GM23248 (cell line): ENCODE data around the gene CASP7. TPM values are rescaled to one million over a fixed set of nuclear protein-coding genes. Genes with fewer than 3 reads are reported as not detected.

Experiments used
- DNase-seq: peaks from one replicate; pipeline ENCODE4 v3.0.0-alpha.2; 2015
- H2AFZ ChIP-seq: fragments of 200-600 bp; sonication (generic); 2 replicates; pipeline ENCODE4 v1.6.1; 2016; ENCODE audit warnings: antibody characterized with exemption
- H3F3A ChIP-seq: fragments of 200-600 bp; sonication (generic); 2 replicates; pipeline ENCODE4 v1.6.1; 2016; ENCODE audit warnings: mild to moderate bottlenecking, antibody characterized with exemption, mixed run types; ENCODE audit not compliant: insufficient read depth
- H3K27ac ChIP-seq: fragments of 200-600 bp; sonication (generic); 2 replicates; pipeline ENCODE4 v1.5.1; 2016; ENCODE audit warnings: mild to moderate bottlenecking
- H3K27me3 ChIP-seq: fragments of 200-600 bp; sonication (generic); replicated peaks from 2 replicates; pipeline ENCODE4 v1.6.1; 2016; ENCODE audit warnings: mild to moderate bottlenecking; ENCODE audit not compliant: insufficient read depth
- H3K36me3 ChIP-seq: fragments of 200-600 bp; sonication (generic); 2 replicates; pipeline ENCODE4 v1.6.1; 2016; ENCODE audit warnings: low read depth, mild to moderate bottlenecking
- H3K4me1 ChIP-seq: fragments of 200-600 bp; sonication (generic); 2 replicates; pipeline ENCODE4 v1.6.1; 2016; ENCODE audit warnings: mild to moderate bottlenecking; ENCODE audit not compliant: insufficient read depth
- H3K4me2 ChIP-seq: fragments of 200-600 bp; sonication (generic); one replicate; pipeline ENCODE4 v1.6.1; 2016; ENCODE audit warnings: mild to moderate bottlenecking; ENCODE audit not compliant: unreplicated experiment
- H3K4me3 ChIP-seq: fragments of 200-600 bp; sonication (generic); 2 replicates; pipeline ENCODE4 v1.5.1; 2016; ENCODE audit warnings: mild to moderate bottlenecking
- H3K79me2 ChIP-seq: fragments of 200-600 bp; sonication (generic); 2 replicates; pipeline ENCODE4 v1.6.1; 2016; ENCODE audit warnings: mild to moderate bottlenecking; ENCODE audit not compliant: insufficient read depth
- H3K9ac ChIP-seq: fragments of 200-600 bp; sonication (generic); 2 replicates; pipeline ENCODE4 v1.6.1; 2016; ENCODE audit warnings: mild to moderate bottlenecking
- H3K9me2 ChIP-seq: fragments of 200-600 bp; sonication (generic); 2 replicates; pipeline ENCODE4 v1.6.1; 2016; ENCODE audit warnings: mixed run types, mild to moderate bottlenecking, moderate library complexity; ENCODE audit not compliant: insufficient read depth
- H3K9me3 ChIP-seq: fragments of 200-600 bp; sonication (generic); one replicate; pipeline ENCODE4 v1.6.1; 2017; ENCODE audit warnings: low read depth
- H4K20me1 ChIP-seq: fragments of 200-600 bp; sonication (generic); 2 replicates; pipeline ENCODE4 v1.6.0; 2016; ENCODE audit not compliant: insufficient read depth
- EZH2 ChIP-seq: fragments of 200-600 bp; sonication (generic); IDR thresholded peaks from 2 replicates; pipeline ENCODE4 v1.6.1; 2018; ENCODE audit warnings: antibody characterized with exemption, mild to moderate bottlenecking; ENCODE audit not compliant: insufficient read depth, poor library complexity, severe bottlenecking
- EZH2phosphoT487 ChIP-seq: fragments of 200-600 bp; sonication (generic); IDR thresholded peaks from 2 replicates; pipeline ENCODE4 v1.6.1; 2018; ENCODE audit warnings: antibody characterized with exemption, moderate library complexity, mild to moderate bottlenecking, low read depth; ENCODE audit not compliant: insufficient read depth
- WGBS, 2 experiments: methylation state at CpG; one replicate each; pipeline ENCODE4 v1.1.6; 2015 to 2017; ENCODE audit warnings: low lambda C conversion rate in 2 of 2, low coverage in 1 of 2; ENCODE audit errors: missing lambda C conversion rate in 2 of 2; 5-methylcytosine and 5-hydroxymethylcytosine counted together
- in situ Hi-C: fragments of 300-500 bp; cut with MboI; formaldehyde crosslinking; loops from 2 replicates; pipeline ENCODE4 v1.15.0; 2020
- polyA plus RNA-seq: library from polyadenylated mRNA; unstranded; fragments of >200 nt; fragmentation: Nextera tagmentation; extraction: Ambion mirVana; gene quantifications from 2 replicates; pipeline ENCODE4 v1.2.1, GENCODE V29; 2016
- total RNA-seq: library from RNA; depleted of rRNA; stranded (reverse); fragments of >200 nt; shearing (Covaris generic); gene quantifications from 2 replicates; pipeline ENCODE4 v1.2.3, GENCODE V29; 2014

CASP7 gene
- total and polyA plus RNA-seq, 2 experiments from 2014 or later, result 18.7 to 22.7 TPM

GRCh38 chr10:113689057-113689456 is 9.3 kb downstream of the CASP7 start:
- Histone ChIP-seq H3K9me3 (peaks cover 5% of the 10 kb centered on the region), H3F3A (no peaks in the 10 kb centered on the region), H3K36me3 (peaks cover 14% of the 10 kb centered on the region; the same call in 1 of the 2 replicates), H4K20me1 (no peaks in the 10 kb centered on the region; the same call in 1 of the 2 replicates), H3K27ac (no peak overlapping the region), H3K4me2 (no peak overlapping the region), H3K9me2 (no peaks in the 10 kb centered on the region), H3K9ac (no peak overlapping the region), H3K27me3 (no peaks in the 10 kb centered on the region), H3K4me1 (no peaks in the 10 kb centered on the region), H3K4me3 (no peak overlapping the region), H2AFZ (no peak overlapping the region), H3K79me2 (peaks cover 100% of the 10 kb centered on the region)
- no peak for DNase-seq
- TF ChIP-seq EZH2phosphoT487 (no peak), EZH2 (no peak)
- in situ Hi-C loops, result no loop called here
- 92 to 97% methylated on average over 1 of the region's 1 CpG for WGBS, 2 experiments

GRCh38 chr10:113689574-113689973 is 9.9 kb downstream of the CASP7 start:
- H3K9me2 ChIP-seq, result no peaks in the 10 kb centered on the region
- no peak overlapping the region for H2AFZ ChIP-seq
- H4K20me1 ChIP-seq, result no peaks in the 10 kb centered on the region; the same call in 1 of the 2 replicates
- 61 to 65% methylated on average over 3 of the region's 3 CpGs for WGBS, 2 experiments
- H3K4me1 ChIP-seq, result no peaks in the 10 kb centered on the region
- no peak overlapping the region for H3K4me3 ChIP-seq
- TF ChIP-seq EZH2phosphoT487 (no peak), EZH2 (no peak)
- in situ Hi-C loops, result no loop called here
- H3K9ac ChIP-seq, result no peak overlapping the region
- DNase-seq, result no peak
- peaks cover 5% of the 10 kb centered on the region for H3K9me3 ChIP-seq
- H3K27ac ChIP-seq, result no peak overlapping the region
- peaks cover 100% of the 10 kb centered on the region for H3K79me2 ChIP-seq
- H3K4me2 ChIP-seq, result no peak overlapping the region
- no peaks in the 10 kb centered on the region for H3F3A ChIP-seq
- H3K27me3 ChIP-seq, result no peaks in the 10 kb centered on the region
- peaks cover 14% of the 10 kb centered on the region; the same call in 1 of the 2 replicates for H3K36me3 ChIP-seq

GRCh38 chr10:113690749-113691148 is 11.0 kb downstream of the CASP7 start:
- H3K27me3 ChIP-seq, result no peaks in the 10 kb centered on the region
- H2AFZ ChIP-seq, result no peak overlapping the region
- H3K27ac ChIP-seq, result no peak overlapping the region
- in situ Hi-C loops, result no loop called here
- peaks cover 100% of the 10 kb centered on the region for H3K79me2 ChIP-seq
- H3K9me3 ChIP-seq, result peaks cover 5% of the 10 kb centered on the region
- no peaks in the 10 kb centered on the region for H3K4me1 ChIP-seq
- no peak overlapping the region for H3K4me2 ChIP-seq
- TF ChIP-seq EZH2 (no peak), EZH2phosphoT487 (no peak)
- H3K36me3 ChIP-seq, result peaks cover 14% of the 10 kb centered on the region; the same call in 1 of the 2 replicates
- H3K9me2 ChIP-seq, result no peaks in the 10 kb centered on the region
- H3K9ac ChIP-seq, result no peak overlapping the region
- WGBS, 2 experiments, result 65 to 67% methylated on average over 3 of the region's 3 CpGs
- H3F3A ChIP-seq, result no peaks in the 10 kb centered on the region
- no peaks in the 10 kb centered on the region; the same call in 1 of the 2 replicates for H4K20me1 ChIP-seq
- DNase-seq, result no peak
- no peak overlapping the region for H3K4me3 ChIP-seq

GRCh38 chr10:113691381-113691780 is 11.7 kb downstream of the CASP7 start:
- 91 to 100% methylated on average over 2 of the region's 2 CpGs for WGBS, 2 experiments
- H3K4me3 ChIP-seq, result no peak overlapping the region
- no peak overlapping the region for H2AFZ ChIP-seq
- no peak overlapping the region for H3K4me2 ChIP-seq
- H3K9me3 ChIP-seq, result peaks cover 5% of the 10 kb centered on the region
- H3F3A ChIP-seq, result no peaks in the 10 kb centered on the region
- peaks cover 100% of the 10 kb centered on the region for H3K79me2 ChIP-seq
- peaks cover 14% of the 10 kb centered on the region; the same call in 1 of the 2 replicates for H3K36me3 ChIP-seq
- H3K9ac ChIP-seq, result no peak overlapping the region
- no peaks in the 10 kb centered on the region for H3K4me1 ChIP-seq
- no peaks in the 10 kb centered on the region for H3K27me3 ChIP-seq
- no peak overlapping the region for H3K27ac ChIP-seq
- TF ChIP-seq EZH2phosphoT487 (no peak), EZH2 (no peak)
- no peak for DNase-seq
- in situ Hi-C loops, result no loop called here
- no peaks in the 10 kb centered on the region for H3K9me2 ChIP-seq
- no peaks in the 10 kb centered on the region; the same call in 1 of the 2 replicates for H4K20me1 ChIP-seq

- Histone ChIP-seq H3F3A (no peaks in the 10 kb centered on the region), H2AFZ (no peak overlapping the region), H3K4me2 (no peak overlapping the region), H3K4me1 (no peaks in the 10 kb centered on the region), H3K27ac (no peak overlapping the region), H3K4me3 (no peak overlapping the region), H3K79me2 (peaks cover 96% of the 10 kb centered on the region), H3K36me3 (peaks cover 14% of the 10 kb centered on the region; the same call in 1 of the 2 replicates), H3K9ac (no peak overlapping the region), H3K9me2 (no peaks in the 10 kb centered on the region), H3K27me3 (no peaks in the 10 kb centered on the region), H4K20me1 (no peaks in the 10 kb centered on the region; the same call in 1 of the 2 replicates), H3K9me3 (peaks cover 5% of the 10 kb centered on the region)
- WGBS, 2 experiments, result 97 to 99% methylated on average over 6 of the region's 6 CpGs
- no peak for DNase-seq
- TF ChIP-seq EZH2 (no peak), EZH2phosphoT487 (no peak)
- in situ Hi-C loops, result no loop called here
Observed at GRCh38 chr10:113692271-113692670, 12.6 kb downstream of the CASP7 start.
